GM12891 (cell line): Measurements from ENCODE around the gene MACC1.
A peak's percentile ranks its signal among the peaks of the same experiment; 100 is the strongest.

Experiments used
- DNase-seq: peaks from one replicate; pipeline ENCODE4 v3.0.0; 2011; ENCODE audit warnings: low spot score; ENCODE audit not compliant: insufficient read length
- FAIRE-seq: peaks from 2 replicates; lab custom pipeline; 2011; peaks lifted over from hg19 to GRCh38; lab: Jason Lieb, UNC
- PAX5 ChIP-seq: IDR thresholded peaks from 2 replicates; pipeline ENCODE4 v1.6.1; 2011; ENCODE audit warnings: low read length, moderate library complexity, mild to moderate bottlenecking; ENCODE audit not compliant: insufficient read depth, severe bottlenecking
- POLR2A ChIP-seq: IDR thresholded peaks from 2 replicates; pipeline ENCODE4 v1.6.1; 2011; ENCODE audit warnings: low read depth, low read length, control low read depth
- POLR2AphosphoS5 ChIP-seq: IDR thresholded peaks from 2 replicates; pipeline ENCODE4 v1.6.1; 2011; ENCODE audit warnings: low read depth, low read length, control low read depth
- POU2F2 ChIP-seq: IDR thresholded peaks from 2 replicates; pipeline ENCODE4 v1.6.1; 2011; ENCODE audit warnings: low read depth, mild to moderate bottlenecking, control low read depth, low read length, moderate library complexity
- SPI1 ChIP-seq: IDR thresholded peaks from 2 replicates; pipeline ENCODE4 v1.6.1; 2011; ENCODE audit warnings: low read depth, low read length, control low read depth
- TAF1 ChIP-seq: IDR thresholded peaks from 2 replicates; pipeline ENCODE4 v1.6.1; 2011; ENCODE audit warnings: low read depth, low read length, control low read depth

MACC1 gene

DNA sequence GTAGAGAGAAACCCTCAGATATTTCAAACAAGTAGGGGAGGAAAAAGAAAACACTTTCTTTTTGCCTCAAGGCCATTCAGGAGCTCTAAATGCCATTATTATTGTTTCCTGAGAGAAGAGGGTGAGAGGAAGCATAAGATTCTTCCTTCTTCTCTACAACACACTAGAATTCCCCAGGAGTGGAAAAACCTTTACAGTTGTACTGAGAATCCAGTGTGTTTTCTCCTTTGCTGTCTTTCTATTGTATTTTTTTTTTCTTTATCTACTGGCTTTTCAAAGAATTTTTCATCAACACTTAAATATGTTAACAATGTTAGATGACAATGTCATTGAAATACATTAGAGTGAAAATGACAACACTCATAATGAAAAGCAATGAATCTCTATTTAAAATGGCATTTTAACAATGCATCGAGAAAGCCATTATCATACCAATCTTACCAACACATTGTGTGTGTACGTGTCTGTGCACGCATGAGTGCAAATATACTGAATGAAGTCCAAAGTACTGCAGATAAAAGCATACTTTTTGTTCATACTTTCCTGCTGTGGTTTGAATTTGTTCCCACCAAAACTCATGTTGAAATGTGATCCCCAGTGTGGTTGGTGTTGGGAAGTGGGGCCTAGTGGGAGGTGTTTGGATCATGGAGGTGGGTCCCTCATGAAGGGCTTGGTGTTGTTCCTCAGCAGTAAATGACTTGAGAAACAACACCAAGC, 24.2 kb upstream of the MACC1 start:
- FAIRE-seq, result no peak
- DNase-seq, result no peak
- TF ChIP-seq PAX5, result no peak

DNA sequence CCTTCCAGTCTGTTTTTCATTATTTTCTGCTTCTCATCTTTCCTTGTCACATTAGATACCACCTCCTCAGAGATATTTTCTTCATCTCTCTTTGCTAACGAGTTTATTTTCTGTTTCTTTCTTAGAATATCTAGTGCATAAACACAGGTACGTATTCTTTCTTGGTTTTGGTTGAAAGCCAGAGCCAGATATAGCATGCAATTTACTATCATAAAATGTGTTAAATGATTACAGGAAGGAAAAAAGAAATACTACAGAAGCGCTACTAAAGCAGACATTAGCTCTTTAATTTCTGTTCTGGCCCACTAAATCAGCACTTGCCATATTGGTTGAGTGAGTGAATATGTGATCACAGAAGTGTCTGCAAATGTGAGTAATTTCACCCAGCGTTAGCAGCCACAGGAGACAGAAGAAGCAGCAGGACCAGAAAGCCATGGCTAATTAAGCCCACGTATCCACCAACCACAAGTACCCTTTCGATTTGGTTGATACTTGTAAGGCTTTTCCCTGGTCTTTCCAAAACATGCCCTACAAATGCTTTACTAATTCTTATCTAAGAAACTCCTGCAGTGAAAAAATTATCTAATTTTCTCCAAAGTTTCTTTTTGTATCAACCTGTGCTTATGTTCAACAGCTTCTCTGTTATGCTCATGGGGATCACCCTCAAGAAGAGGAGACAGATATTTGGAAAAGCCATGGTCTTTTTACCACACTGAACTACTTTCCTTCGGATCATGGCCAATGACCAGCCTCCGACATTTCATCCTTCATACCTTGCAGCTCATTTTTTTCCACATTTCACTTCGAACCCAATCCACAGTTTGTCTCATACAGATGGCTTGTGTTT, 23.1 kb upstream of the MACC1 start:
- no peak for DNase-seq
- peak; percentile 84 for FAIRE-seq

DNA sequence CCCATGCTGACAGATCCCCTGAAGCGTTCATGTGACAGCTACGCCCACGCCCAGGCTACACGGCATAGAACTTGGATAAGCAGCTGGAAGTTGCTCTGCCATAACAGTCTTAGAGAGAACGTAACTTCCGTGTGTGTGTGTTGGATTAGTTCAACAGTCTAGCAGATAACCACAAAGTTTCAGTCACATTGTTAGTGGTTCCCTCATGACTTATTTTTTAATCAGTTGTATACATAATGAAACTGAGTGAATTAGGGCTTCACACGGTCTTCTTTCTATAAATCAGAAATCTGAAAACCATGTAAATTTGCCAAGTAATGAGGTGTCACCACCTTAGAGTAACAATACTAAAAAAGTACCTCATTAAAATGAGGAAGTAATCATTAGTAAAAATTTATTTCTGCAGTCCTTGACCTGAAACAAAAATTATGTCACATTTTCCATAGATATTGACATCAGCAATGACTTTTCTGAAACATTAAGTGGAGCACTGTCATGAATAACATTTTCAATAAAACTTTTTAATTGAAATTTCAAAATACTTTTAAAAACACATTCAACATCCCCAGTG, 21.7 kb upstream of the MACC1 start:
- DNase-seq (no peak), FAIRE-seq (peak; percentile 95)
- TF ChIP-seq POLR2A (no peak), PAX5 (no peak), TAF1 (no peak), POU2F2 (0 out of 2 replicates have a peak, but pooled peaks have one; percentile 42)

More for the DNA sequence above, 23.1 kb upstream of the MACC1 start:
- TF ChIP-seq POLR2AphosphoS5, result no peak
- TF ChIP-seq PAX5, result no peak
- TF ChIP-seq POU2F2, result peak; percentile 40; the same call in 1 of the 2 replicates
- no peak for TF ChIP-seq SPI1
- TF ChIP-seq POLR2A, result no peak

DNA sequence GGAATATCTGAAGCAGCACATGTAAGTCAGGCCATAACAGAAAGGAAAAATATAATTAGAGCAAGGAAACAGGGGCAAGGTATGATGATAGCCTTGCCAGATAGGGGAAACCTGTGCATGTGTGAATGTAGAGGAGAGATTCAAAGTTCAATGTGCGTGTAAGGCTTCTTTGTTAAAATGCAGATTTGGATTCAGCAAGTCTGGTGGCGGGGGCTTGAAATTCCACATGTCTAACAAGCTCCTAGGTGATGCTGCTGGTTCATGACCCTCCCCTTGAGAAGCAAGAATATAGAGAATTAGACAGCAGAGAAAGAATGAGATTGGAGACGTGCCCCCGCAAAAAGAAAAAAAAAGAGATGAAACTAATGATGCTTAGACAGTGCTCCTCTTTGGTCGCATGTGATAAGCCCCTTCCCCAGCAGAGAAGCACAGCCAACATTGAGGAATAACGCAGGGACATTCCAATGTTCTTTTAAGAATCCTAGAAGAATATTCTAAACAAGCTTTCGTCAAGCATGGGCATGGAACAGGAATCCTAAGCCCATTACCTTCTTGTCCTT, 21.1 kb upstream of the MACC1 start:
- DNase-seq, result no peak
- no peak for FAIRE-seq
- TF ChIP-seq SPI1 (no peak), POLR2A (0 out of 2 replicates have a peak, but pooled peaks have one; percentile 36), TAF1 (no peak)

DNA sequence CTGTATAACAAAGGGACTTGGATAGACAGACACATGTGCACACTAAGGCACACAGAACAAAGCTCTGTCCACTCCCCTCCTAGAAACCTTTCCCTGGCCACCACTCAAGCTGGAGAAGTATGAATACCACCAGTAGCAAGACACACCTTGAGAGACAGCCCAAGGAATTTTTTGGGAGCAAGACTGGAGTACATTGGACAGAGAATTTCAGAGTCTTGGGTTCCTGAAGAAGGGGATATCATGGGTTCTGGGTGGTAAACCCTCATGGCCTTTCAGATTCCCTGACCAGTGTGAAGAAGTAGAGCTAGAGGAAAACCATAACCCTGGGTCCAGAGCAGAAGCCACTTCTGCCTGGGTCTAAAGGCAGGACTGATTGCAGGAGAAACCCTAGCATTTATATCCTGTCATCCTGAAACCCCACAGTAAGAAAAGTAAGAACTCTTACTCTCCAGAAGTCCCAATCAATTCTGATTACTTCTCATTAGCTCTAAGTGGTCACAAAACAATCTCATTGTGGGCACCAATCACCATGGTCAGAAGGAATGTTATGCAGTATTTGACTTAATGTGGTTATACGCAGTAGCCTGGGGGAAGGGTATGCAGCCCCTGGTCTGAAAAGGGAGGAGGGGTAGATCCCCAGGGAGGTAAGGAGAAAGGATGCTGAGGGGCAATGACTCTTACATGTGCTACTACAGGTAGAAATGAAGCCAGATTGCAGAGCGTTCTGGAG, 20.4 kb upstream of the MACC1 start:
- FAIRE-seq (peak; percentile 67), DNase-seq (no peak)
- TF ChIP-seq POLR2AphosphoS5, result no peak
- TF ChIP-seq SPI1, result no peak
- TF ChIP-seq PAX5, result no peak
- no peak for TF ChIP-seq POU2F2
- no peak for TF ChIP-seq POLR2A
- TF ChIP-seq TAF1, result no peak

DNA sequence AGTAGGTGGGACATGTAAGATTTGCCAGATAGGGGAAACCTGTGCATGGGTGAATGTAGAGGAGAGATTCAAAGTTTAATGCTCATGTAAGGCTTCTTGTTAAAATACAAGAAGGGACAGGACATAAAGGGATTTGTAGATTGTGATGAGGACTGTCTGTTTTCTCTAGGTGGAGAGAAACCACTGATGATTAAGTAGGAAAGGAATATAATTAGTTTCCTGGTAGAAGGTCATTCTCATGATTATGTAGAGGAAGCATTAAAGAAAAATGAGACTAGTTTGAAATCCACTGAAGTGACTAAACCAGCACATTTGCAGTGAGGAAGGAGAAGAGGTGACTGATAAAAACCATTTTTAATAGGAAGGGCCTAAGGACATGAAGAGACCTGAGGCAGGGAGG, 19.6 kb upstream of the MACC1 start:
- no peak for DNase-seq
- TF ChIP-seq POLR2AphosphoS5 (no peak), PAX5 (no peak), TAF1 (no peak), POU2F2 (no peak), POLR2A (no peak), SPI1 (no peak)
- FAIRE-seq, result no peak

DNA sequence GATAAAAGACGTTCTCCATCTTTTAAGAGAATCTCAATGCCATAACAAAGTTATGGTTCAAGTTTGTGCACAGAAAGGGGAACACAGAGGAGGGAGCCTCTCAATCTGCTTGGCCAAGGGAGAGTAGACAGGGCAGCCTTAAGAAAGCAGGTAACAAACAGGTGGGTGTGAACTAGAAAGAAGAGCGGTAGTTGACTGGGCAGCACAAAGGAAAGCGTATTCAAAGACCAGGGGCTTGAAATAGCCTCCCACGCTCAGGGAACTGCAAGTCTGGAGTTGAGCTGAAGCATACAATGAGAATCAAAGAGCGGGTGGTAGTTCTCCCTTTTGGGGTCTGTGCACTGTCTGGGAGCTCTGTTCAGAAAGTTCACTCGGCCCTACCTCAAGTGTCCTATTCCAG, 18.9 kb upstream of the MACC1 start:
- no peak for TF ChIP-seq POU2F2
- TF ChIP-seq PAX5, result no peak
- TF ChIP-seq POLR2AphosphoS5, result no peak
- TF ChIP-seq SPI1, result no peak
- TF ChIP-seq POLR2A, result no peak
- no peak for FAIRE-seq

DNA sequence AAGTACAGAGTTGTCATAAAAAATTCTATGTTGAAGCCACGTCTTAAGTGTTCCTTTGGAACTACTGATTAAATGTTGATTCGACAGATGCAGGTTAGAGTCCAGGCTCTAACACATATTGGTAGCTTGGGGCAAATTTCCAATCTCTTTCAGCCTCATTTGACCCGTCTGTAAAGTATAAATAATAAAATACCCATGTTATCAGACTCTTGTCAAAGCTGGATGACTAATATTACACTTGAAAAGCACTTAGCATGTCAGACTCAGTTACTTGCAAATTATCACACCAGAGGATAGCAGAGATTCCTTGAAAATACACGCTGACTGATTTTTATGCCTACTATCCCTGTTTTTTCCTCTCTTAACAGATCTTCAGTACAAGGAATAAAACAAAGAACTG, 18.1 kb upstream of the MACC1 start:
- FAIRE-seq (no peak), DNase-seq (no peak)
- TF ChIP-seq SPI1, result no peak
- no peak for TF ChIP-seq POLR2AphosphoS5

More for the DNA sequence above, 18.9 kb upstream of the MACC1 start:
- DNase-seq, result no peak

DNA sequence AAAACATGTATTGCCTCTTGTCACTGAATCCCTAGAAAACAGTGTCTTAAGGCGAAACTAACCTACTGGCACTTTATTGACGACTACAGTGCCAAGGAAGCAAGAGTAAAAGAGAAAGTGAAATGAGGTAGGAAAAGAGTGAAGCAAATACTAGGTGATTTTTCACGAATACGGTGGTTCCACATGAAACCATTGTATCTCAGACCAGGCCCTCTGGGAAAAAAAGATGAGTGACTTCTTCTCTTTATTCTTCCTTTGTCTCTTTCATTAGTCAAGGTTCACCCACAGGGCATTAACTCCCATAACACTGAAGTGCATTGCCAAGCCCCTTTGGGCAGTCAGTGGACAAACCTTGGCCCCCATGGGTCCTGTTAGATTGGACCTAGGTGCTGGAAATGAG, 16.2 kb upstream of the MACC1 start:
- no peak for DNase-seq
- FAIRE-seq, result peak; percentile 51
- TF ChIP-seq TAF1, result no peak
- no peak for TF ChIP-seq PAX5
- no peak for TF ChIP-seq POU2F2
- no peak for TF ChIP-seq POLR2A
- no peak for TF ChIP-seq POLR2AphosphoS5
- TF ChIP-seq SPI1, result no peak

DNA sequence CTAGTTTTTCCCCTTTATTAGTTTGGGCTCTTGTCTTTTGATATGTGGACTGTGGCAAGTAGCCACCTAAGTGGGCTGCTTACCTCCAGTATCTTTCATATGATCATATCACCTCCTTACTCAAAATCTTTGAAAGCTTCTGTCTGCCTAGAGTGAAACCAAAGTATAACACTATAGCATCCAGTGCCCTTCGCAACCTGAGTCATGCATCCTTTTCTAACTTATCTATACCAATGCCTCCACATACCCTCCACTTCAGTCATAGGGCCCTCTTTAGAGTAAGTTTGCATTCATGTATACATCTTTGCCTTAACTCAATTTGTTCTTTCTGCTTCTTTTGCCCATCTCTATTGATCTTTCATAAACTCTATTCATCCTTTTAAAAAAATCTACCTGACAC, 15.7 kb upstream of the MACC1 start:
- FAIRE-seq (no peak), DNase-seq (no peak)
- TF ChIP-seq POLR2AphosphoS5, result no peak
- no peak for TF ChIP-seq POU2F2
- no peak for TF ChIP-seq TAF1
- TF ChIP-seq PAX5, result no peak
- TF ChIP-seq SPI1, result no peak
- TF ChIP-seq POLR2A, result no peak
